Ovary (tissue), 9 donors: ENCODE data around the gene ID2. TPM values are rescaled to one million over a fixed set of nuclear protein-coding genes. Genes with fewer than 3 reads are reported as not detected.

Source experiments
- DNase-seq, 5 donors: peaks; one replicate each; pipeline ENCODE4 v3.0.0-alpha.2; 2019 to 2020
- H3K27ac ChIP-seq, 2 donors: fragments of 200-600 bp; one replicate each; pipeline versions ENCODE4 v1.5.1 to v1.8.0; 2019 to 2022
- H3K27me3 ChIP-seq: fragments of 200-600 bp; one replicate; pipeline ENCODE4 v1.8.0; 2022
- H3K36me3 ChIP-seq: fragments of 200-600 bp; sonication (generic); one replicate; pipeline ENCODE4 v1.5.1; 2019
- H3K4me1 ChIP-seq: one replicate; pipeline ENCODE4 v1.8.1; 2013; ENCODE audit warnings: mild to moderate bottlenecking, moderate library complexity; ENCODE audit not compliant: insufficient read depth
- H3K4me3 ChIP-seq: fragments of 200-600 bp; sonication (generic); one replicate; pipeline ENCODE4 v1.5.1; 2017
- H3K9me3 ChIP-seq, 2 donors: fragments of 200-600 bp in 1 of 2; sonication (generic) in 1 of 2; one replicate each; pipeline versions ENCODE4 v1.5.1 to v1.8.1; 2013 to 2019; ENCODE audit warnings: mild to moderate bottlenecking in 1 of 2, moderate library complexity in 1 of 2
- EP300 ChIP-seq: sonication (generic); formaldehyde crosslinking; IDR thresholded peaks from one replicate; pipeline ENCODE4 v1.6.1; 2017; ENCODE audit warnings: antibody characterized with exemption
- POLR2A ChIP-seq: fragments of 450-650 bp; IDR thresholded peaks from one replicate; pipeline ENCODE4 v1.6.1; 2017; ENCODE audit warnings: antibody characterized with exemption, mild to moderate bottlenecking, moderate library complexity
- WGBS, 3 donors: extraction: QIAGEN DNeasy Blood & Tissue Kit in 1 of 3; methylation state at CpG; one replicate each; pipeline versions ENCODE4 v1.1.5 to v1.1.7; 2013 to 2017; 5-methylcytosine and 5-hydroxymethylcytosine counted together
- intact Hi-C, 4 donors: fragments of 100-400 bp; cut with DNase I; formaldehyde crosslinking; loops; one replicate each; pipeline versions ENCODE4 v1.11.0 to v1.15.1; 2022 to 2023
- polyA plus RNA-seq, 2 donors: library from polyadenylated mRNA; stranded (reverse); fragments of 200-250 nt in 1 of 2; fragments of 350-450 nt in 1 of 2; fragmentation: Illumina TruSeq in 1 of 2; extraction: RNeasy Lipid Tissue Mini Kit (QIAGEN cat#74804) in 1 of 2; gene quantifications; one replicate each; pipeline ENCODE4 v1.2.3, GENCODE V29; 2013 to 2014
- total RNA-seq, 7 donors: library from RNA; depleted of rRNA in 2 of 7; stranded (reverse); fragments of >200 nt in 2 of 7; fragmentation: NEBNext Ultra II Directional in 3 of 7; extraction: Animal tissue kit (Norgen Biotek cat#: 25700) in 3 of 7; gene quantifications; one replicate each; pipeline versions ENCODE4 v1.1.0 to v1.2.4, GENCODE V29; 2016 to 2023
- TF ChIP-seq, protein P1 (sequence below), 3 donors: fragments of 450-650 bp in 2 of 3; fragments of 200-600 bp in 1 of 3; IDR thresholded peaks; one replicate each; pipeline versions ENCODE4 v1.5.1 to v1.8.0; 2016 to 2022; ENCODE audit warnings: antibody characterized with exemption in 3 of 3, mild to moderate bottlenecking in 1 of 3
- donor health status: DM: no; HTN: no; CAD: no; lungs with moderate emphysema.
- donor health status: DM: no; HTN: no; CAD: no.
- donor health status: Bipolar disorder and iron deficiency.
- donor health status: DM: yes; HTN: yes; CAD: no.
- donor health status: DM: no; HTN: no; CAD: no.
- donor health status: DM: yes; HTN: yes; CAD: no.

ID2 gene
- total and polyA plus RNA-seq, 9 donors = 68.5 to 897 (median 168) TPM

DNA sequence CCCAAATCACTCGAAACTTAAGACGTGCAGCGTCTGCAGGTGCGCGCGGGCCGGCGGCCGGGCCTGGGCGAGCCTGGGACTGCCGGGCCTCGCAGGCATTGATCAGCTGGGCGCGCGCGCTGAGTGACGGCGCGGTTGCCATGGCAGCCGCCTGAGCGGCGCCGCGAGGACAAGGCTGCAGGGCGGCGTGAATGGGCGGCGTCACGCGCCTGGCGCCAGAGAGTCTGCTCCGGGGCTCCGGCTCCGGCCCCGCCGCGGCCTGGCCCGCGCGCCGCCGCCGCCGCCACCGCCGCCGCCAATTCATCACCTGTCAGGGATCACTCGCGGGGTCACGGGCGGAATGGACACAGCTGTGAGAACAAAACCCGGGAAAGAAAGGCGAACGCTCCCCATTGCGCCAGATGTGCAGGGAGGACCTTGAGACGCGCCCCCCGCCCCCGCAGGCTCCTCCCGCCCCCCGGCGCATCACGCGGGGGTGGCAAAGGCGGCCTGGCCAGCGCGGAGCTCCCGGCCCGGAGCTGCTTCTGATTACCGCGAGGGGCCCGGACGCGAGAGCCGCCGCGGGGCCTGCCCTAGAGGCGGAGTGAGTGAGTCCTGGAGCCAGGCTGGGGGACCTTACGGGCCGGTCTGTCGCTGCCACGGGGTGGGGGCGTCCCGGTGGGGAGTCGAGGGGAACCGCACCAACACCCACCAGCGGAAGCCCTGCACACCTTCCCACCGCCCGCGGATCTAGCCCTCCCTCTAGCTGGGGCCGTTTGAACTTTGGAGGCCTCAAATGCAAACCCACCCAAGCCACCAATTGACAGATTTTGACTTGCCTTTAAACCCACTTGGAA lies 2.9 kb upstream of the ID2 start:
- H3K27me3 ChIP-seq = no peaks in the 10 kb centered on the region
- no peaks in the 10 kb centered on the region for H3K9me3 ChIP-seq
- intact Hi-C loops = loop anchor here in 1 of 4 donors (5.0 kb wide), 1 partner anchor 182 kb away; no protein-coding TSS in a partner anchor
- H3K27ac ChIP-seq = peak overlapping the region; percentile 83 to 97
- WGBS, 3 donors = 0 to 1% (median 0%) methylated on average over 78 to 91 of the region's 91 CpGs
- no peak for TF ChIP-seq POLR2A
- TF ChIP-seq EP300 = peak; percentile 58
- TF ChIP-seq, protein P1, sequence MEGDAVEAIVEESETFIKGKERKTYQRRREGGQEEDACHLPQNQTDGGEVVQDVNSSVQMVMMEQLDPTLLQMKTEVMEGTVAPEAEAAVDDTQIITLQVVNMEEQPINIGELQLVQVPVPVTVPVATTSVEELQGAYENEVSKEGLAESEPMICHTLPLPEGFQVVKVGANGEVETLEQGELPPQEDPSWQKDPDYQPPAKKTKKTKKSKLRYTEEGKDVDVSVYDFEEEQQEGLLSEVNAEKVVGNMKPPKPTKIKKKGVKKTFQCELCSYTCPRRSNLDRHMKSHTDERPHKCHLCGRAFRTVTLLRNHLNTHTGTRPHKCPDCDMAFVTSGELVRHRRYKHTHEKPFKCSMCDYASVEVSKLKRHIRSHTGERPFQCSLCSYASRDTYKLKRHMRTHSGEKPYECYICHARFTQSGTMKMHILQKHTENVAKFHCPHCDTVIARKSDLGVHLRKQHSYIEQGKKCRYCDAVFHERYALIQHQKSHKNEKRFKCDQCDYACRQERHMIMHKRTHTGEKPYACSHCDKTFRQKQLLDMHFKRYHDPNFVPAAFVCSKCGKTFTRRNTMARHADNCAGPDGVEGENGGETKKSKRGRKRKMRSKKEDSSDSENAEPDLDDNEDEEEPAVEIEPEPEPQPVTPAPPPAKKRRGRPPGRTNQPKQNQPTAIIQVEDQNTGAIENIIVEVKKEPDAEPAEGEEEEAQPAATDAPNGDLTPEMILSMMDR (IDR thresholded peaks at IDR 0.05) = peak in 1 of 3 donors; percentile 27
- H3K4me1 ChIP-seq = peaks cover 2% of the 10 kb centered on the region
- H3K36me3 ChIP-seq = no peaks in the 10 kb centered on the region
- H3K4me3 ChIP-seq = peak overlapping the region; percentile 38
- DNase-seq = peak; percentile 90 to 94 (median 93)

DNA sequence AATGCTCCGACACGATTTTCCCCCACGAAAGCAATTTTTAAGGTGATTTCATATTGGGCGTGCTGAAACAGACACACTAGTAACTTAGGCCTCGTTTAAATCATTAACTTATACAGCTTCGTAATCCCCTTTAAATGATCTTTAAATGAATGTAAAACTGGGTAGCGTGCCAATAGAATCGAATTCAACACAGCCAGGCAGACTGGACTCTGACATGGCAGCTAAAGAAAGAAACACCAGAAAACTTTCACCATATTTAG lies 2.4 kb upstream of the ID2 start:
- H3K9me3 ChIP-seq = no peaks in the 10 kb centered on the region
- H3K36me3 ChIP-seq = no peaks in the 10 kb centered on the region
- intact Hi-C loops = loop anchor here in 1 of 4 donors (5.0 kb wide), 1 partner anchor 182 kb away; no protein-coding TSS in a partner anchor
- H3K4me3 ChIP-seq = peak overlapping the region; percentile 38
- TF ChIP-seq POLR2A (no peak), EP300 (no peak)
- TF ChIP-seq, protein P1 (IDR thresholded peaks at IDR 0.05) = peak in 1 of 3 donors; percentile 7
- peak overlapping the region; percentile 83 to 97 for H3K27ac ChIP-seq
- peaks cover 2% of the 10 kb centered on the region for H3K4me1 ChIP-seq
- DNase-seq = no peak
- H3K27me3 ChIP-seq = no peaks in the 10 kb centered on the region
- WGBS, 3 donors = 11 to 14% (median 12%) methylated on average over 8 of the region's 8 CpGs

DNA sequence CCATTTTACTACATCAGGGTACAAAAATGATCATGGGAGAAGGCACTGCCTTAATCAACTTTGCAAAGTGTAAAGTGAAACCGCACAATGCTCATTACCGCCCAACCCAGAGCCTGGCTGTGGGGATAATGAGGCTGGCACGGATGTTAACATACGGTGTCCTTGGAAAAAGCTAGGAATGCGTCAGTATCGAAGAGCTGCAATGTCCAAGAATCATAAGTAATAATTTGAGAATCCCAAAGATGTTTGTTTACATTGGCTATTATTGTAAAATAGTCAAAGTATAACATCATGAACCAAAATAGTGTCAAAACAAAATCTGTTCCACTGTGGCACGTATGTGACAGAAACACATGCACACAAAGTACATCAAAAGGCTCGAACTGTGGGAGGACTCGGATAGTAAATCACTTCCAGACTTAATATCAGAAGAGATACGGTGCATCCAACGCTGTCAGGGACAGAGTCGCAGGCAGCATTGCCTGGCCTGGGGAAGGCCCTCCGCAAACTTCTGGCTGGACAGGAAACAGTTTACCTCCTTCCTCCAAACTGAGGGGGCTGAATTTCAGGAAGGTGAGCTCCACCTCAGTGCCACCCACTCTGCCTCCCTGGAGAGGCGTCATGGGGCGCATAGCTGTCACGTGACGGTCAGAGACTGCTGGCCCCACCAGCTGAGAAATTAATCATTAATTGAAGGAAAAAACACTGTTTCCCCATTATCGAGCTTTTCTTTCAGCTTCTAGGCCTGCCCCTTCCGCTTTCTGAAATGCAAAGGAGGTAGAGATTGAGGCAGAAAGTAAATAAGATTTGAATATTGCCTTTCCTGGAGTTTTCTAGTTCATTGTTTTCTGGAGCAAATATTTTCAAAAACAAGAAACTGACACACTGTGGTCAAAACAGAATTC lies 1.8 kb upstream of the ID2 start:
- Histone ChIP-seq H3K36me3 (no peaks in the 10 kb centered on the region), H3K4me1 (peaks cover 2% of the 10 kb centered on the region), H3K4me3 (peak overlapping the region; percentile 38), H3K27ac (peak overlapping the region; percentile 17 to 97), H3K27me3 (no peaks in the 10 kb centered on the region), H3K9me3 (no peaks in the 10 kb centered on the region)
- intact Hi-C loops = loop anchor here in 3 of 4 donors (5.0 to 10.0 kb wide), 8 partner anchors 143 to 1255 kb away; no protein-coding TSS in a partner anchor
- peak in 4 of 5 donors; percentile 28 to 53 (median 42) for DNase-seq
- WGBS, 3 donors = 6 to 7% (median 7%) methylated on average over 19 of the region's 19 CpGs
- TF ChIP-seq POLR2A (no peak), EP300 (no peak)
- TF ChIP-seq, protein P1 (IDR thresholded peaks at IDR 0.05) = no peak
